ENCODE results near the gene DCHS2.

The DCHS2 gene

DNA sequence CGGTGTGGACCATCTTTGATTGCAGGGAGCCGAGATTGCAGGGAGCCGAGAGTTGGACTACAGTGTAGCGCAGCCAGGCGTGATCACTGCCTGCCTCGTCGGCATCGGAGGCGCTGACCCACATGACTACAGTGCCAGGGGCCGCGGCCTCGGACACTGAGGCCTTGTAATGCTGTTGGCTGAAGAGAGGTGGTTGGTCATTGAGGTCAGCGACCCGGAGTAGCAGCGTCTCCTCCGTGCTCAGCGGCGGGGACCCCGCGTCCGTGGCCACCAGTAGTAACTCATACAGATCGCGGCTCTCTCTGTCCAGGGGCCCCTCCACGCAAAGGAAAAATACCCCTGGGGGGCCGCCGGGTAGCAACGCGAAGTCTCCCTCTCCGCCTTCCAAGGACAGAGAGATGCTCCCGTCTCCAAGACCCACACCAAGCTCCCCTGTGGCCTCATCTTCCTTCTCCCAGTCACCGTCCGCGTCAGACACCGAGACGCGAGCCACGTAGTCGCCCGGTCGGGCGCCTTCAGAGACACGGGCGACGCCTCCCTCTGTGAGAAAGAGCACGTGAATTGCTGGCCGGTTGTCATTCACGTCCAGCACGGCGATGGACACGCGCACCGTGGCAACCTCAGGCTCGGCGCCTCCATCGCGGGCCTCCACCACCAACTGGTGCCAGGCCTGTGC, 1.9 kb downstream of the DCHS2 start:
- DNase-seq (ENCODE audit: low read depth): no peak

DNA sequence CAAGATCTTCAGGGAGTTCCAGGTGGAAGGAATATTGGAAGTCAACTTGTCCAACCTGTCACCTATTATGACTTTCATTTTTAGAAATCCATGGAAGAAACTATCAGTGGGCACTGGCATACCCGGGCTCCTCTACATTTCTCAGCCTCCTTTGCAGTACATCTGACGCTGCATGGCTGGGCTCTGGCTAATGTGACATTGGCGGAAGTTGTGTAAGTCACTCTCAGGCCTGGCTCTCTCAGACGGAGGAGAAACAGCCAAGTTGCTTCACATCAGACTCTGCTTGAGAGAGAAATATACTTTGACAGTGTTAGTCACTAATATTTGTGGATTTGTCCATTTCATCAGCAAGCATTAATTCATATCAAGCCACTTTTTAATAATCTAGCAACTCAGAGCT, 4.5 kb downstream of the DCHS2 start:
- no peak for DNase-seq (ENCODE audit: low read depth)

DNA sequence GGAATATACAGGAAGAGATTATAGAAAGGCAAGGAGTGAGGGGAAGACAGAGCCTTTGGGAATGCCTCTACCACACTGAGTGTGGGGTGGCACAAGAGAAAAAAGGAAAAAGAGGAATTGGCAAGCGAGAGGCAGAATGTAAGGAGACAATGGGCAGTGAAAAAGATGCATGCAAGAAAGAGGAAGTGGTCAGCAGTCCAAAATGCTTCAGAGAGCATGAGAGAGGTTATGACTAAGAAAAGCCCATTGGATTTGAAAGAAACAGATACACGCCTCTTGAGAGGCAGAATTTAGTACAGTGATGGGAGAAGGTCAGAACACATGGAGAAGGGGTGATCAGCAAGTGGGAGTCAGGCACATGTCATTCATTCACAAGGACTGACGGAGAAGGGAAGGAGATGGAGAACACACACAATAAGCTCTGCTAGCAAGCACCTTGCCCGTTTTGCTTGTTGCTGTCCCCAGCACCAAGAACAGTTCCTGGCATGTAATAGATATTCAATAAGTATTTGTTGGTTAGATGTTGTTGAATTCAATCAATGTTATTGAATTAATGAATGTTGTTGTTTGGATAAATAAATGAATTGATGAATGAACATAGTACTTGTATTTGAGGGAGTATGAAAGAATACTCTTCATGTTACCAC, 6.3 kb downstream of the DCHS2 start:
- no peak for DNase-seq (ENCODE audit: low read depth)

DNA sequence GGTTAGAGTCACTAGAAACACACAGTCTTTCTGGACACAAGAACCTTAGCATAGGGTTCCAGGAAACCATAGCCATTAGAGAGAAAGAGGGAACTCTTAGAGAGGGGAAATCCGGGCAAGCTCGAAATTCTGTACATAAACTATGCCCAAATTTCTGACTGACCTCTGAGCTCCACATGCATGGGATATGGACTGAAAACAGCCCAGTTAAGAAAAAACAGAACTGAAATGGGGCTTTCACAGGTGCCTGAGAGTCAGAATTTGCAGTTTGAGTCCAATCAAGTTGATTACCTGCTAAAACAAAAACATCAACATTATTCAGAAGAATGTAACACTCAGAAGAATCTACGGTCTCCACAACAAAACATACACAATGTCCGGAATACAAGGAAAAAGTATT, 13.1 kb downstream of the DCHS2 start:
- DNase-seq (ENCODE audit: low read depth): no peak

DNA sequence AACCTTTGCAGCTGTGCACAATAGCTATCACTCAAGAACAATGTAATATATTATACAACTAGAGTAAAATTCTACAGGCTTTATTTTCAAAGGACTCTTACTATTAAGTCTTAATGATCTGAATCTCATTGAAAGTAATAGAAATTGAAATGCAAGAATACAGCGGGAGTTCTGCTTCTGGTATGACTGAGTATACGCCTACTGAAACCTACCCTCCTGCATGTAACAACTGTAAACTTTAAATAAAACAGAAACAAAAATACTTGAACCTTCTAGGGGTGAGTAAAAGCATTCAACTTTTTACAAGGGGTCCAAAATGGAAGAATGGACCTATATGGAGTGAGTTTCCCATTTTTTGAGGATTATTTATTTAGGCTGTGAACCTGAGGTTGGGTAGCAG, 13.5 kb downstream of the DCHS2 start:
- DNase-seq (ENCODE audit: low read depth): no peak

DNA sequence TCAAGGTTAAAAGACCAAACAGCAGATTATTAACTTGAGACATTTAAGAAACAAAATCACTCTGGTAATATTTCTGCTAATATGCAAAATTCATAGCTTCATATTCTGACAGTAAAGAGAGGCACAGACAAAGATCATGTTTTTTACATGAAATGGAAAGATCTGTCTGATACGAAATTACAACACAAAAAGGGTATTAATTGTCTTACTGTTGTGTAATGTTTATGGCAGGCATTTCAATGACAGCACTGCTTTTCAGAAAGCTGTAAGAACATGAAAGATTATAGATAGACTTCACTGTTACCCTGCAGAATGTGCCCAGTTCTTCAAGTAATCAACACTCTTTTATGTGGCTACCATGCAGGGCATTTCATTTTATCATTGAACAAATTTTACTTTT, 15.4 kb downstream of the DCHS2 start:
- no peak for DNase-seq (ENCODE audit: low read depth)

DNA sequence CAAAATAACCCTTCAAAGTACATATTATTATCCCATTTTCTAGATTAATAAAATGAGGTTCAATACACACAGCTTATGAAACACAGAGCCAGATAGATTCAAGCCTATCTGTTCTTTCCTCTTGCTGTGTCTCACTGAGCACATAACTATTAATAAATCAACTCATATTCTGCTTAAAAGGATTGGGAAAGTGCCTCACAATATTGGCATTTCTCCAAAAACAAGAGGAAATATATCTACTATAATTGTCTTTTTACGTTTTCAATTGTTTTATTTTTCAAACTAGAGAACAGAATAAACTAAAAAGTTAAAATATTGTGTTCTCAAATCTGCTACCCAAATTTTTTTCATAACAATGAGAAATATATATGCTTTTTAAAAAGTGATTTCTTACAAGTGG, 15.8 kb downstream of the DCHS2 start:
- DNase-seq (ENCODE audit: low read depth): no peak

DNA sequence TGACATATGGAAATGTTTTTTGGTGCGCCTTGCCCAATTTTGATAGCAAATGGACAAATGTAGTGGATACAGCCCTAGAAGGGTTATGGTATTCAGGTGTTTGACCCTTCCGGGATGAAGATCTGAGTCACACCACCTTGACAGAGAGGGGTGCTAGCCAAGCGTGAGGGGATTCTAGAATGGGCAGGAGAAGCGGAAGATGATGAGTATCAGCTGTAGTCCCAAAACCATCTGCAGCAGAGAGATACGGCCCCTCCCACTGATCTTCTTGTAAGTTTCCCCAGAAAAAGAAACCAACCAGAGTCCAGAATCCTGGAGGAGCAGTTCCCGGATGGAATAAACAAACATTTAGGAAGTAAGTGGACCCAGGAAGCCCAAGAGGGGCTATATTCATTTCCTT, 18.1 kb downstream of the DCHS2 start:
- DNase-seq (ENCODE audit: low read depth): no peak

DNA sequence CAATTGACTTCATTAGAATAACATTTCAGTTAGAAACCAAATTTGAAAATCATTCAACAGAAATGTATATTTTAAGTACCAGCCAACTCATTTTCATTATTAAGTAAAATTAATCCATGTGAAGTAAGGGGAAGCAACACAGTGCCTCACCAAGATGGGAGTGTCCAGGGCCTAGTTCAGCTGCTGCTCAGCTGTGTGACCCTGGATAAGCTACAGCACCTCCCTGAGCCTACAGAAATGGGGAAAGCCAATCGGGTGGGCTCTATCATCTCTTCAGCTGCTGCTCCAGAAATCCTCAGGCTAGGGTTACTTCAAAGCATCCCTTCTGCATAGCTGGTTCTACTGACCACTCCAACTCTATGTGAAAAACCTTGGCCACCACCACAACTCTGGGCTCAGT, 18.7 kb downstream of the DCHS2 start:
- DNase-seq (ENCODE audit: low read depth): no peak

DNA sequence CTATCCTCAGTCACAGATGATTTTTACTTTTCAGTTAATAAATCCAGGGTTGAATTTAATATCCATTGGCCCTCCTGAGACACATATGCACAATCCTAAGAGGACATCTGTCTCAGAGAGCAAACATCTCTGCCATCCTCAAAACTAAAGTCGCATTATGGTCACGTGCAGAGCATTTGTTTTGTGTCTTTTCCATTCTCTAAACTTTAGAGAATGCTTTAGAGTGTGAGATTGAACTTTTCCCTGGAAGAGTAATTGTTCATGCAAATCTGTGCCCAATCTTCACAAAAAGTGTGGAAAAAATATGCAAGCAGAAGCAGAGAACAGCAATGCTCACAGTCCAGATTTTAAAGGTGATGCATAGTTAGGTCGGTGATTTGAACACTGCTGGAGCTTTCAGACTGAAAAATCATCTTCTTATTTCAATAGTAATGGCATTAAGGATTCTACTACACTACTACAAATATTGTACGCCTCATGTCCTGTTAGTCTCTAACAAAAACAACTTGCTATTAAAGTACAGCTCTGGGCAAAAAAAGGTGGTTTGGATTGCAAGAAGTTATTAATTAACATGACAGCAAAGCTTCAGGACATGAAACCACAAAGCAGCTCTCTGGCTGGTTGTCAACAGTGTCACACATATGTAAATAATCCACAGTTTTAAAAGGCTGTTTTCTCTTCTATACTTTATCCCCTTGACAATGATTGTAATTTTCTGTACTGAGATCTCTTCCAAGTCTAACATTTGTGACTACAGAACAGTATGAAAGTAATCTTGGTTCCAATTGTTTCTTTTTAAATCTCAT, 19.9 kb downstream of the DCHS2 start:
- no peak for DNase-seq (ENCODE audit: low read depth)

DNA sequence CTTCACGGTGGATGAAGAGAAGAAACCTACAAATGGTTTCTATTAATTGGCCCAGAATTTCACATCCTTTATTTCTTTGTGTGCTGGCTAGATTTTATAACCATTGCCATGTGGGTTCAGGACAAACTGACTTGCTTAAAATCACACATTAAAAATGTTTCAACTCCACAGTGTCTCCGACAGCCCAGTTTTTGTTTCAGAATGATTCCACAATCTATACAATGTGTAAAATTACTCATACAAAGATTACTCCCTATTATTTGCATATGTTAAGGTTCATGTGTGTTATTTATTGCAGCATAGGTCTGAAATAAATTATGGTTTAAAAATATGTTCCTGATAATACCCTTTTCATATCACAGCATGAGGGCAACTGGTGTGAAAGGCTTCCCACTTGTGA, 20.6 kb downstream of the DCHS2 start:
- no peak for DNase-seq (ENCODE audit: low read depth)

DNA sequence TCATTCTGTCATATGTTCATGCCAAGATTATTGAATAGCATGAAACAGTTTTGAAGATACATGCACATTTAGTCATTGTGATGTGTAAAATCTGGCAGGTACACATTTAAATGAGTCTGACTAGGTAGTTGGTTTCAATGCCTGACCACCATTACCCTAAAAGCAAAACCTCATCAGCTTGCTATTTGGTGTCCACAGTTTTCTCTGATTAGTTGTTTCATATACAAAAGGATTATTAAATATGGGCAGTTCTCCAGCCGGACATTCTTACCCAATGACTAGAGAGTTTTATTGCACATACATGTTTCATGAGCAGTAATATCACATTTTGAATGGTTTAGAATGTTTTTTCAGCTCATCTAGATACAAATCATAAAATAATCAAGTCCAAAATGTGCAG, 23.7 kb downstream of the DCHS2 start:
- no peak for DNase-seq (ENCODE audit: low read depth)

DNA sequence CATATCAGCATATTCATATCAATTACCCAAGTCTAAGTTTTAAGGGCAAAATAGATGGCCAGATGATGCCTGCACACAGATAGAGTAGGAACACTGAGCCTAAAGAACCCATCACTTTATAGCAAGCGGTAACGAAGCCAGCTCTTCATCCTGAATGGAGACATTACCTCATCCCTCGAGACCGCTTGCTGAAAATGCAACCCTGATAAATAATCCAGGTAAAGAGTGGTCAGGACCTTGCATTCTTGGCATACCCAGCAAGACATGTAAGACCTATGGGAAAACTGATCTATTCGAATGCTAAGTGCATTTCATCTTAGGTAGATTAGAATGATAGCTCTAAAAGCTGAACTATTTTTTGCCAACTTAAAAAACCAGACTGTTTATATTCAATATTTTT, 25.3 kb downstream of the DCHS2 start:
- DNase-seq (ENCODE audit: low read depth): no peak

DNA sequence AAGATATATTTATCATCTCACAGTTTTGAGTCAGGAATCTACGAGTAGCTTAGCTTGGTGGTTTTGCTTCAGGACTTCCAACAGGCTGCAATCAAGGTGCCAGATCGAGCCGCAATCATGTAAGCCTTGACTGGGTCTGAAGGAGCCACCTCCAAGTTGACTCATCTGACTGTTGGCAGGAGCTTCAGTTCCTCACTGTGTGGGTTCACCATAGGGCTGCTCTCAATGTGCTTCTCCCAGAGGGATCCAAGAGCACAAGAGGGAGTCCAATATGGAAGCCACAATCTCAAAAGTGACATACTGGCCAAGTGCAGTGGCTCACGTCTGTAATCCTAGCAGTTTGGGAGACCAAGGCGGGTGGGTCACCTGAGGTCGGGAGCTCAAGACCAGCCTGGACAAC, 26.5 kb downstream of the DCHS2 start:
- no peak for DNase-seq (ENCODE audit: low read depth)

DNA sequence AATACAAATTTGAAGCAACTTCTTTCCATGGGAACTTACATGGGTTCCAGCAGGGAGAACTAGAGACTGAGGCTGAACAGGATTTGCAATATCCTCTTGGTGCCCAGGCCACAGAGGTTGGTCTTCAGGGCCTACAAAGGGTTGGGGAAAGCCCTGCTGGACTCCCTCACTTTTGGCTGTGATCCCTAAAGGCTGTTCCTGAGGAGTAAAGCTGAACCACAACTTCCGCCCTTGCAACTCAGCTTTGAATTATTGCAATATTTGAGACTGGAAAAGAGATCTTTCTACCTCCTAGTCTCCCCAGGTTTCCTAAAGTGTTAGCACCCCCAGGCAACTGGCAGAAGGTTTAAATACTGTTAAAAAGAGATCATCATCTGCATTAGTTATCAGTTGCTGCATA, 26.9 kb downstream of the DCHS2 start:
- DNase-seq (ENCODE audit: low read depth): no peak

DNA sequence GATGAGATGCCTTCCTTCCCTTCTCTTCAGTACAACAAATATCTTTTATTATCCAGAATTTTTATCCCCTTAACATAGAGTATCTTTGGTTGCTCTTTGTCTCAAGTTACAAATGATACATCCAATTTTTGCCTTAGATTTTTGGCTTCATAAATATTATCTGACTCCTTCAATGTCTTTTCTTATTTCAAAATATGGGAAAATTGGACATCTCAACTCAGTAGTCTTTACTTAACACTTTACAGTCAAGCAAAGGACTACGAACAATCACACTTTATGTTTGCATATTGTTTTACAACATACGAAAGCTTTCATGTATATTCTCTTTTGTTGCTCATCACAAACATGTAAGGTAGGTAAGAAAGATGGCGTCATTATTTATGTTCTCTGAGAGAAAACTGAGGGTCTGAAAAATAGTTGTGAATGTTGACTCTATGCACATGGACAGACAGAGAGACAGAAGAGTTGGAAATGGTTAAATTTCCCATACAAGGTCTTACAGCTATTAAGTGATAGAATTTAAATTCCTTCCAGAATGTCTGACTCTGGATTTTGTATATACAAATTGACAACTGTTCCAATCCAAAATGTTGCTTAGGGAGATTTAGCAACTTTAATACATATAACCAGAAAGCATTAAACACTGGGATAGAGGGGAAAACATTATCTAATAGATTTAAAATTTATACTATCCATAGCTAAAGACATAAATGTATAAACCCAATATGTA, 29.4 kb downstream of the DCHS2 start:
- DNase-seq (ENCODE audit: low read depth): no peak

DNA sequence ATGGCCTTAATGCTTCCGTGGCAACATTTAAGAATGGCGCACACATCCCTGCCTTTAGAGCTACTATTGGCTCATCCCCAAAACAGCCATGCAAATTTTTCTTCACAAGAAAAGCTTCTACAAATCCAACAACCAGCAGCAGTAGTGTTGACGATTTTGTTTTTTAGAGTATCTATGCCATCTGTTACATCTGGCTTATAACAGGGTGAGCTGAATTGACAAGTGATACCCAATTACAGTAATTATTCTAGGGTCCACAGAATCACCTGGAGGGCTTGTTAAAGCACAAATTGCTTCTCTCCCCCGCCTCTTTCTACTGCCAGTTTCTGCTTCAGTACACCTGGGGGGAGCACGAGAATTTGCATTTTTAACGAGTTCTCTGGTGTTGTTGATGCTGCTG, 34.1 kb downstream of the DCHS2 start:
- no peak for DNase-seq (ENCODE audit: low read depth)

DNA sequence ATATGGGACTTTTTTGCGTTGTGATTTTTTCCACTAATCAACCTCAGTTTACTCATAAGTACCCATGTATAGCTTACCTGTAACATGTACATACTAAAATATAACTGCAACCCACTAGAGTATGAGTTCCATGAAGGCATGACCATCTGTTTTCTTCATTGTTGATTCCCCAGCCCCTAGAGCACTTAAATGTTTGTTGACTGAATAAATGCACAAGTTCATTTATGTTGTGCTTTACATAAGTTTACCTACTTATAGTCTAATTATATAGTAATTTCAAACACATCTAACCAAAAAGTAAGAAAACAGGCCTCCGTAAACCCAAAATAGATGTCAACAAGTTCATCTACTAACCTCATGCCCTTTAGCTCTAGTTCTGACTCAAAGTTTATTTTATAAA, 34.7 kb downstream of the DCHS2 start:
- DNase-seq (ENCODE audit: low read depth): no peak

DNA sequence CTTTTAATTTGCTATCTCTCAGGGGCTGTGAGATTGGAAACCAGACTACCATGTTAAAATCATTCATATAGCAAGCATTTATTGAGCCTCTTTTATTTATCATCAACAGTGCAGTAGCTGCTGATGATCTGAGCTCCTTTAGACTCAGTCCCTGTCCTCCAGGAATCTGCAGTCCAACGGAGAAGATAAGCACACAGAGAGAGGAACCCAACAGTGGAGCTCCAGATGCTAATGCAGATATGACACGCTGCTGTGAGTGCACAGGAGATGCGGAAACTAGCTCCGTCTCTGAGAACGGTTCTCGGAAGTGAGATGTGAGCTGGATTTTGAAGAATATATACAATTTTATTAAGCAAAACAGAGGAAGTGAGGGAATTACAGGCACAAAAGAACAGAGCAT, 35.4 kb downstream of the DCHS2 start:
- DNase-seq (ENCODE audit: low read depth): no peak

DNA sequence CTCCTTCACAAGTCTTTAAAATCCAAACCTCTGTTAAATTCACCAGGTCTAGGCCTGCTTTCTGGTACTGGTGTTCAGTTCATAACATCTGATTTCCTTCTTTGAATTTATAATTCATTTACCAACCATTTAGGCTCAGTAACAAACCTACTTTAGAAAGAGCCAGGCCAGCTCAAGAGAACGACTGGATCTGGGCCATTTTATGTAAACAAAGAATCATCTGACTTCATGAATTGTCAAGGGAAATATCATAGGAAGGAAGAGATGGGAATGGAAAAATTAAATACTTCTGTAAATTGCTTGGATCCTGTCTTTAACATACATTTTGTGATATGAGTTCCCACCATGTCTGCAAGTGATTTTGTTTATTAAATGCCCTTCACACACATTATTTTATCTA, 36.5 kb downstream of the DCHS2 start:
- no peak for DNase-seq (ENCODE audit: low read depth)

DNA sequence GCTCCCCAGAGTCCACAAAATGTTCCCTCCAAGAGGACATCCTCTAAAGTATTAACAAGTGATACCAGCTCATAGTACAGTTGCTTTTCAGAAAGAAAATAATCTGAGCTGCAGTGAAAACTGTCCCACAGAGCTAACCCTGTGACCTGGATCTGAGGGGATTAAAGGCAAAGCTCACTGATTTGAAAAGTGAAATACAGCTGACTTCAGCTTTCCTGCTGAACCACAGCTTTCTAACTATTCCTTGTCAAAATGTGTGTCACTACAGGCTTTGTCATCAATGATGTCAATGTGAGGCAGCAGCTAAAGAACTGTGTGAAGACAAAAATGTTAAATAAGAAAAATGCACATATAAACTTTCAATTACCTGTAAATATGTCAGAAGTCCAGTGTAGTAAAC, 36.9 kb downstream of the DCHS2 start:
- DNase-seq (ENCODE audit: low read depth): no peak

DNA sequence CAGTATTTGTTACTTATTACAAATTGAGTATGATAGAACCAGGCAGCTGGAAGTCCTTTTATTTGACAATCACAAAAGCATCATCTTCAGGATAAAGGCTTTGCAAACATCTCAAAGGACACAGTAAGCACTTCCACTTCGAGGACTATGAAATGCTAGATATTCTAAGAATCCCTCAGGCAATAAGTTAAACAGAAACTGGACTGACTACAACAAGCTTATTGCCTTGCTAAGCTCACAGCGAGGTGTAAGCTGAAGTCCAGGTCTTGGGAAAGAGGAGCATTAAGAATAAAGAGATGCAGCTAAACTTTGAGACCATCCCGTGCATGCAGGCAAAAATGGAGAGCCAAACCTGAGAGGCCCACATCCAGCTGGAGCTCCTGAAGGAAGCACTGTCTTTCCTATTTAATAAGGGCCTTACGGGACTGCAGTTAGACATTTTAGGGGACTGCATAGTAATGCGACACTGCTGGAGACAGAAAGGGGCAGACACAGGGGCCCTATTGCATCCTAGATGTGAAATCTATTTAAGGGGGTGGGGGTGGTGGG, 38.7 kb downstream of the DCHS2 start:
- no peak for DNase-seq (ENCODE audit: low read depth)

DNA sequence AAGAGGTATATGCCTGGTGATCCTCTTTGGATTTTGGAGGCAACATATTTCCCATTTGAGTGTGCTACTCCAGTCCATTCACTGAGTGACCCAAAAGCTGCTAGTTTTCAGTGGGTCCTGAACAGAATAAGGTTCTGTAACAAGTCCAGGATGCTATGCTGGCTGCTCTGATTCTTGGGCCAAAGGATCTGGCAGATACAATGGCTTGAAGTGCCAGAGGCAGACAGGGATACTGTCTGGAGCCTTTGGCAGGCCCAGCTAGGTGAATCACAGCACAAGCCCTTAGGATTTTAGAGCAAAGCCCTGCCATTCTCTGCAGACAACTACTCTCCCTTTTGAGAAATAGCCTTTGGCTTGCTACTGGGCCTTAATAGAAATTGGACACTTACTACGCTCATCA, 40.6 kb downstream of the DCHS2 start:
- no peak for DNase-seq (ENCODE audit: low read depth)

Measured in activated T-cell treated with anti-CD3 and anti-CD28 coated beads for 1 hour (primary cell).